Muscle layer of duodenum (tissue), 2 donors: ENCODE measurements around the gene INPP5F.
A peak's percentile ranks its signal among the peaks of the same experiment; 100 is the strongest.
"Not testable (repeated sequence)": the region's sequence is repeated elsewhere in the genome, so short reads cannot be mapped to it uniquely, and the experiment has no call there.

Experiments
- H3K27ac ChIP-seq: one replicate; pipeline ENCODE4 v1.7.0; 2013; ENCODE audit warnings: mild to moderate bottlenecking, low read length
- H3K27me3 ChIP-seq: one replicate; pipeline ENCODE4 v1.7.0; 2013; ENCODE audit warnings: low read depth, mild to moderate bottlenecking, control low read depth, low read length
- H3K36me3 ChIP-seq, 2 donors: one replicate each; pipeline ENCODE4 v1.7.0; 2013; ENCODE audit warnings: low read length in 2 of 2, control low read depth in 1 of 2, mild to moderate bottlenecking in 1 of 2; ENCODE audit not compliant: insufficient read depth in 2 of 2, control insufficient read depth in 1 of 2
- H3K4me1 ChIP-seq, 2 donors: one replicate each; pipeline ENCODE4 v1.7.0; 2013; ENCODE audit warnings: low read length in 2 of 2, mild to moderate bottlenecking in 2 of 2, control low read depth in 1 of 2, moderate library complexity in 1 of 2; ENCODE audit not compliant: insufficient read depth in 2 of 2, control insufficient read depth in 1 of 2
- H3K4me3 ChIP-seq, 2 donors: one replicate each; pipeline ENCODE4 v1.7.0; 2013; ENCODE audit warnings: low read length in 2 of 2, low read depth in 1 of 2, mild to moderate bottlenecking in 1 of 2
- H3K9me3 ChIP-seq, 2 donors: one replicate each; pipeline ENCODE4 v1.7.0; 2013; ENCODE audit warnings: low read length in 2 of 2, control low read depth in 1 of 2, mild to moderate bottlenecking in 1 of 2; ENCODE audit not compliant: control insufficient read depth in 1 of 2
- donor health status: healthy.

The INPP5F gene

GRCh38 chr10:119768455-119769094 is 42.7 kb downstream of the INPP5F start:
- peak overlapping the region; percentile 60 for H3K27ac ChIP-seq

GRCh38 chr10:119769886-119770285 is 44.0 kb downstream of the INPP5F start:
- Histone ChIP-seq H3K4me3 (no peak overlapping the region), H3K27ac (peak overlapping the region; percentile 6), H3K27me3 (no peaks in the 10 kb centered on the region), H3K4me1 (peaks cover 7 to 26% of the 10 kb centered on the region in 2 donors), H3K9me3 (no peaks in the 10 kb centered on the region), H3K36me3 (no peaks in the 10 kb centered on the region)

More at GRCh38 chr10:119768455-119769094, 42.7 kb downstream of the INPP5F start:
- peaks cover 7 to 26% of the 10 kb centered on the region in 2 donors for H3K4me1 ChIP-seq
- no peaks in the 10 kb centered on the region for H3K9me3 ChIP-seq
- H3K27me3 ChIP-seq = no peaks in the 10 kb centered on the region
- H3K36me3 ChIP-seq = no peaks in the 10 kb centered on the region
- no peak overlapping the region for H3K4me3 ChIP-seq

GRCh38 chr10:119770928-119771327 is 45.1 kb downstream of the INPP5F start:
- no peak overlapping the region for H3K4me3 ChIP-seq
- no peaks in the 10 kb centered on the region for H3K27me3 ChIP-seq
- no peaks in the 10 kb centered on the region for H3K36me3 ChIP-seq
- no peaks in the 10 kb centered on the region for H3K9me3 ChIP-seq
- no peak overlapping the region for H3K27ac ChIP-seq
- H3K4me1 ChIP-seq = peaks cover 7 to 26% of the 10 kb centered on the region in 2 donors

GRCh38 chr10:119772334-119772733 is 46.5 kb downstream of the INPP5F start:
- peaks cover 7 to 26% of the 10 kb centered on the region in 2 donors for H3K4me1 ChIP-seq
- no peaks in the 10 kb centered on the region for H3K36me3 ChIP-seq
- H3K9me3 ChIP-seq = no peaks in the 10 kb centered on the region
- H3K27ac ChIP-seq = no peak overlapping the region
- H3K27me3 ChIP-seq = no peaks in the 10 kb centered on the region
- no peak overlapping the region for H3K4me3 ChIP-seq

- not testable (repeated sequence) for H3K27me3 ChIP-seq, H3K9me3 ChIP-seq, H3K4me3 ChIP-seq, H3K27ac ChIP-seq, H3K36me3 ChIP-seq
- peaks cover 7 to 19% of the 10 kb centered on the region in 2 donors for H3K4me1 ChIP-seq
Measured at GRCh38 chr10:119773041-119773440, 47.2 kb downstream of the INPP5F start.

- Histone ChIP-seq H3K27ac (no peak overlapping the region), H3K9me3 (no peaks in the 10 kb centered on the region), H3K36me3 (no peaks in the 10 kb centered on the region), H3K4me3 (no peak overlapping the region), H3K27me3 (no peaks in the 10 kb centered on the region), H3K4me1 (peaks cover 0 to 15% of the 10 kb centered on the region in 2 donors)
Measured at GRCh38 chr10:119775529-119775928, 49.7 kb downstream of the INPP5F start.

- no peaks in the 10 kb centered on the region for H3K27me3 ChIP-seq
- no peaks in the 10 kb centered on the region for H3K9me3 ChIP-seq
- no peak overlapping the region for H3K4me3 ChIP-seq
- no peaks in the 10 kb centered on the region for H3K36me3 ChIP-seq
- peaks cover 0 to 6% of the 10 kb centered on the region in 2 donors for H3K4me1 ChIP-seq
- H3K27ac ChIP-seq = no peak overlapping the region
Measured at GRCh38 chr10:119776536-119776935, 50.7 kb downstream of the INPP5F start.

GRCh38 chr10:119777686-119778085 is 51.8 kb downstream of the INPP5F start:
- no peaks in the 10 kb centered on the region for H3K27me3 ChIP-seq
- no peak overlapping the region for H3K27ac ChIP-seq
- no peaks in the 10 kb centered on the region for H3K36me3 ChIP-seq
- no peaks in the 10 kb centered on the region for H3K9me3 ChIP-seq
- no peak overlapping the region for H3K4me3 ChIP-seq
- H3K4me1 ChIP-seq = no peaks in the 10 kb centered on the region

GRCh38 chr10:119778776-119779445 is 53.1 kb downstream of the INPP5F start:
- Histone ChIP-seq H3K4me3 (no peak overlapping the region), H3K27me3 (no peaks in the 10 kb centered on the region), H3K4me1 (no peaks in the 10 kb centered on the region), H3K36me3 (no peaks in the 10 kb centered on the region), H3K27ac (no peak overlapping the region), H3K9me3 (no peaks in the 10 kb centered on the region)

GRCh38 chr10:119780879-119781480 is 55.1 kb downstream of the INPP5F start:
- Histone ChIP-seq H3K9me3 (no peaks in the 10 kb centered on the region), H3K4me1 (peaks cover 5 to 10% of the 10 kb centered on the region in 2 donors), H3K27ac (no peak overlapping the region), H3K36me3 (no peaks in the 10 kb centered on the region), H3K4me3 (no peak overlapping the region), H3K27me3 (no peaks in the 10 kb centered on the region)

GRCh38 chr10:119781498-119781897 is 55.6 kb downstream of the INPP5F start:
- Histone ChIP-seq H3K4me1 (peaks cover 5 to 13% of the 10 kb centered on the region in 2 donors), H3K27ac (no peak overlapping the region), H3K27me3 (no peaks in the 10 kb centered on the region), H3K36me3 (no peaks in the 10 kb centered on the region), H3K9me3 (no peaks in the 10 kb centered on the region), H3K4me3 (no peak overlapping the region)
